BE2C (cell line): ENCODE data around the gene NFAM1. TPM values are rescaled to one million over a fixed set of nuclear protein-coding genes. Genes with fewer than 3 reads are reported as not detected.

Source experiments
- DNase-seq: peaks from one replicate; pipeline ENCODE4 v3.0.0-alpha.2; 2020
- H3K27me3 ChIP-seq: fragments of 250-450 bp; sonication (Bioruptor Pico); 2 replicates; pipeline ENCODE4 v1.5.1; 2020; ENCODE audit warnings: mild to moderate bottlenecking
- H3K36me3 ChIP-seq: fragments of 250-450 bp; sonication (Bioruptor Pico); 2 replicates; pipeline ENCODE4 v1.5.1; 2020; ENCODE audit warnings: mild to moderate bottlenecking
- H3K4me1 ChIP-seq: fragments of 250-450 bp; sonication (Bioruptor Pico); 2 replicates; pipeline ENCODE4 v1.5.1; 2020
- H3K4me3 ChIP-seq: 2 replicates; pipeline ENCODE4 v1.5.1; 2011; ENCODE audit warnings: low read depth, low read length
- H3K9me3 ChIP-seq: fragments of 250-450 bp; sonication (Bioruptor Pico); 2 replicates; pipeline ENCODE4 v1.5.1; 2020
- CTCF ChIP-seq: IDR thresholded peaks from 2 replicates; pipeline ENCODE4 v1.5.1; 2012; ENCODE audit warnings: mild to moderate bottlenecking, low read depth, low read length
- polyA plus RNA-seq: library from polyadenylated mRNA; unstranded; fragments of >200 nt; gene quantifications from one replicate; pipeline ENCODE4 v1.2.1, GENCODE V29; 2012; ENCODE audit warnings: low read depth, missing spikeins; ENCODE audit not compliant: insufficient read length, insufficient read depth

The NFAM1 gene
- 5.0 TPM for polyA plus RNA-seq

- Histone ChIP-seq H3K4me3 (peak within 1 kb of the TSS; percentile 54), H3K36me3 (no peaks in the 10 kb centered on the region), H3K9me3 (no peaks in the 10 kb centered on the region), H3K4me1 (peaks cover 38% of the 10 kb centered on the region), H3K27me3 (no peaks in the 10 kb centered on the region)
- DNase-seq = peak; percentile 67
- no peak for TF ChIP-seq CTCF
Measured at GRCh38 chr22:42432020-42432596, at the start of gene NFAM1. Gene NFAM1, minus strand, starts transcription at chr22:42432403. Its CDS starts 46 bp downstream, at chr22:42432357.

GRCh38 chr22:42475122-42475521, 42.9 kb upstream of the NFAM1 start:
- Histone ChIP-seq H3K27me3 (no peaks in the 10 kb centered on the region), H3K36me3 (no peaks in the 10 kb centered on the region), H3K4me1 (peaks cover 3% of the 10 kb centered on the region), H3K9me3 (no peaks in the 10 kb centered on the region), H3K4me3 (no peak overlapping the region)
- no peak for TF ChIP-seq CTCF
- no peak for DNase-seq

GRCh38 chr22:42473484-42474193, 41.4 kb upstream of the NFAM1 start:
- TF ChIP-seq CTCF = peak; percentile 87
- peaks cover 3% of the 10 kb centered on the region for H3K4me1 ChIP-seq
- peak; percentile 42 for DNase-seq
- H3K9me3 ChIP-seq = no peaks in the 10 kb centered on the region
- H3K27me3 ChIP-seq = no peaks in the 10 kb centered on the region
- no peak overlapping the region for H3K4me3 ChIP-seq
- H3K36me3 ChIP-seq = no peaks in the 10 kb centered on the region

GRCh38 chr22:42472671-42473070, 40.5 kb upstream of the NFAM1 start:
- Histone ChIP-seq H3K9me3 (no peaks in the 10 kb centered on the region), H3K36me3 (no peaks in the 10 kb centered on the region), H3K27me3 (no peaks in the 10 kb centered on the region), H3K4me3 (no peak overlapping the region), H3K4me1 (peaks cover 3% of the 10 kb centered on the region)
- no peak for DNase-seq
- no peak for TF ChIP-seq CTCF

GRCh38 chr22:42471441-42471840, 39.2 kb upstream of the NFAM1 start:
- Histone ChIP-seq H3K27me3 (no peaks in the 10 kb centered on the region), H3K9me3 (no peaks in the 10 kb centered on the region), H3K4me1 (peaks cover 3% of the 10 kb centered on the region), H3K36me3 (no peaks in the 10 kb centered on the region), H3K4me3 (no peak overlapping the region)
- TF ChIP-seq CTCF = no peak
- DNase-seq = no peak
